ENCODE data around the gene SLC25A3. TPM values are rescaled to one million over a fixed set of nuclear protein-coding genes. Genes with fewer than 3 reads are reported as not detected.

The SLC25A3 gene
- polyA plus RNA-seq, 3 donors: 325 to 453 (median 342) TPM

GRCh38 chr12:98637068-98637467, 43.6 kb downstream of the SLC25A3 start:
- H3K27me3 Mint-ChIP-seq (ENCODE audit: low read depth in 3 of 3): peaks cover 0 to 2% (median 0%) of the 10 kb centered on the region in 3 donors
- no peak for TF ChIP-seq CTCF (IDR thresholded peaks at IDR 0.05)
- H3K27me3 ChIP-seq (ENCODE audit: control insufficient read depth in 2 of 2, insufficient read depth in 2 of 2, low read length in 2 of 2): no peaks in the 10 kb centered on the region
- H3K9me3 ChIP-seq (replicated peaks in 1 of 2; ENCODE audit: control insufficient read depth in 1 of 2, insufficient read depth in 1 of 2, low read length in 2 of 2): no peaks in the 10 kb centered on the region
- H3K4me1 Mint-ChIP-seq: peaks cover 51% of the 10 kb centered on the region
- no peak overlapping the region for H2AFZ ChIP-seq (ENCODE audit: insufficient read depth, low read depth, low read length, poor library complexity, severe bottlenecking)
- peaks cover 35 to 43% of the 10 kb centered on the region in 2 donors for H3K4me1 ChIP-seq (ENCODE audit: control insufficient read depth in 1 of 2, insufficient read depth in 2 of 2, low read length in 2 of 2)
- H3K4me2 ChIP-seq (replicated peaks; ENCODE audit: extremely low read depth, low read length, poor library complexity, severe bottlenecking): no peak overlapping the region
- no peak overlapping the region for H3K9ac ChIP-seq (ENCODE audit: insufficient read depth, low read length, poor library complexity, severe bottlenecking)
- H3K79me2 ChIP-seq (ENCODE audit: insufficient read depth, low read length): peaks cover 95% of the 10 kb centered on the region
- no CpG with 5 or more reads among the region's 2 CpGs for WGBS (ENCODE audit: insufficient coverage)
- H3K4me3 Mint-ChIP-seq: no peak overlapping the region
- peaks cover 9 to 16% of the 10 kb centered on the region in 2 donors for H3K36me3 ChIP-seq (replicated peaks in 1 of 2; ENCODE audit: control insufficient read depth in 1 of 2, insufficient read depth in 2 of 2, low read length in 2 of 2)
- peaks cover 15 to 36% of the 10 kb centered on the region in 2 donors for H3K36me3 Mint-ChIP-seq
- peak overlapping the region in 1 of 7 donors; percentile 61 for H3K27ac Mint-ChIP-seq
- intact Hi-C loops (cut with micrococcal nuclease): no loop called here
- H3K9me3 Mint-ChIP-seq: no peaks in the 10 kb centered on the region
- no peak for DNase-seq
- no peaks in the 10 kb centered on the region for H4K20me1 ChIP-seq (ENCODE audit: insufficient read depth, low read length)
- H3K4me3 ChIP-seq (replicated peaks in 1 of 3; ENCODE audit: low read depth in 2 of 3, low read length in 3 of 3): no peak overlapping the region
- no peak overlapping the region for H3K27ac ChIP-seq (ENCODE audit: low read depth in 1 of 2, low read length in 2 of 2)

- peaks cover 12 to 27% of the 10 kb centered on the region in 2 donors for H3K36me3 Mint-ChIP-seq
- peak overlapping the region in 4 of 7 donors; percentile 26 to 61 (median 34) for H3K27ac Mint-ChIP-seq
- intact Hi-C loops (cut with micrococcal nuclease): no loop called here
- 80% methylated on average over 1 of the region's 2 CpGs for WGBS (ENCODE audit: insufficient coverage)
- no peak for TF ChIP-seq CTCF (IDR thresholded peaks at IDR 0.05)
- H3K27me3 Mint-ChIP-seq (ENCODE audit: low read depth in 3 of 3): peaks cover 0 to 2% (median 0%) of the 10 kb centered on the region in 3 donors
- Histone ChIP-seq H4K20me1 (ENCODE audit: insufficient read depth, low read length) (no peaks in the 10 kb centered on the region), H3K4me1 (ENCODE audit: control insufficient read depth in 1 of 2, insufficient read depth in 2 of 2, low read length in 2 of 2) (peaks cover 45 to 52% of the 10 kb centered on the region in 2 donors), H3K9ac (ENCODE audit: insufficient read depth, low read length, poor library complexity, severe bottlenecking) (no peak overlapping the region), H3K27ac (ENCODE audit: low read depth in 1 of 2, low read length in 2 of 2) (peak overlapping the region in 1 of 2 donors; percentile 49), H3K9me3 (replicated peaks in 1 of 2; ENCODE audit: control insufficient read depth in 1 of 2, insufficient read depth in 1 of 2, low read length in 2 of 2) (no peaks in the 10 kb centered on the region), H3K27me3 (ENCODE audit: control insufficient read depth in 2 of 2, insufficient read depth in 2 of 2, low read length in 2 of 2) (no peaks in the 10 kb centered on the region), H3K4me3 (replicated peaks in 1 of 3; ENCODE audit: low read depth in 2 of 3, low read length in 3 of 3) (no peak overlapping the region), H3K79me2 (ENCODE audit: insufficient read depth, low read length) (peaks cover 99% of the 10 kb centered on the region), H2AFZ (ENCODE audit: insufficient read depth, low read depth, low read length, poor library complexity, severe bottlenecking) (no peak overlapping the region), H3K36me3 (replicated peaks in 1 of 2; ENCODE audit: control insufficient read depth in 1 of 2, insufficient read depth in 2 of 2, low read length in 2 of 2) (peaks cover 4 to 11% of the 10 kb centered on the region in 2 donors), H3K4me2 (replicated peaks; ENCODE audit: extremely low read depth, low read length, poor library complexity, severe bottlenecking) (no peak overlapping the region)
- no peak overlapping the region for H3K4me3 Mint-ChIP-seq
- H3K9me3 Mint-ChIP-seq: no peaks in the 10 kb centered on the region
- H3K4me1 Mint-ChIP-seq: peaks cover 59% of the 10 kb centered on the region
- DNase-seq: no peak
These were observed 44.5 kb downstream of the SLC25A3 start for GRCh38 chr12:98638009-98638408.

Data from CD14-positive monocyte (primary cell).